H1 (cell line): ENCODE data around the gene MYH10. TPM values are rescaled to one million over a fixed set of nuclear protein-coding genes. Genes with fewer than 3 reads are reported as not detected.
A peak's percentile ranks its signal among the peaks of the same experiment; 100 is the strongest.

Experiments used
- BACH1 ChIP-seq: IDR thresholded peaks from 2 replicates; pipeline ENCODE4 v1.6.1; 2012; ENCODE audit warnings: low read length, improper control_type of control experiment
- CTCF ChIP-seq, 3 experiments: IDR thresholded peaks; 1 replicate in 2 of 3; 2 replicates in 1 of 3; pipeline versions ENCODE4 v1.5.1 to v1.6.1; 2011; ENCODE audit warnings: low read length in 3 of 3, mild to moderate bottlenecking in 3 of 3, inconsistent platforms in 2 of 3, low read depth in 1 of 3, moderate library complexity in 1 of 3; ENCODE audit not compliant: insufficient read depth in 1 of 3; ENCODE audit errors: control extremely low read depth in 1 of 3
- EGR1 ChIP-seq: IDR thresholded peaks from 2 replicates; pipeline ENCODE4 v1.6.1; 2011; ENCODE audit warnings: low read depth, low read length, borderline replicate concordance
- RAD21 ChIP-seq, 2 experiments: IDR thresholded peaks in 1 of 2; conservative IDR thresholded peaks in 1 of 2; 2 replicates each; pipeline ENCODE4 v1.6.1; 2011; ENCODE audit warnings: low read depth in 2 of 2, low read length in 2 of 2, improper control_type of control experiment in 1 of 2, inconsistent platforms in 1 of 2, mild to moderate bottlenecking in 1 of 2, moderate library complexity in 1 of 2
- TBP ChIP-seq: IDR thresholded peaks from 2 replicates; pipeline ENCODE4 v1.6.1; 2011; ENCODE audit warnings: low read depth, low read length, improper control_type of control experiment
- polyA plus RNA-seq, 7 experiments: library from polyadenylated mRNA; depleted of rRNA in 3 of 7; stranded (reverse) in 5 of 7; unstranded in 2 of 7; fragments of >200 nt in 5 of 7; fragments of 200-250 nt in 2 of 7; gene quantifications; 1 replicate in 5 of 7; 2 replicates in 1 of 7; 4 replicates in 1 of 7; pipeline versions ENCODE4 v1.2.1 to v1.2.3, GENCODE V29; 2011 to 2013; ENCODE audit warnings: missing spikeins in 2 of 7, mixed read lengths in 2 of 7
- total RNA-seq: library from RNA; stranded (reverse); fragmentation: NEBNext Ultra II Directional; extraction: Animal tissue kit (Norgen Biotek cat#: 25700); gene quantifications from 2 replicates; pipeline ENCODE4 v1.2.1, GENCODE V29; 2021

The MYH10 gene
- total and polyA plus RNA-seq, 2 of the 8 experiments (the other 6 are each of a cell fraction or from before 2014, with no cell fraction given) = 64.1 to 289 TPM

DNA sequence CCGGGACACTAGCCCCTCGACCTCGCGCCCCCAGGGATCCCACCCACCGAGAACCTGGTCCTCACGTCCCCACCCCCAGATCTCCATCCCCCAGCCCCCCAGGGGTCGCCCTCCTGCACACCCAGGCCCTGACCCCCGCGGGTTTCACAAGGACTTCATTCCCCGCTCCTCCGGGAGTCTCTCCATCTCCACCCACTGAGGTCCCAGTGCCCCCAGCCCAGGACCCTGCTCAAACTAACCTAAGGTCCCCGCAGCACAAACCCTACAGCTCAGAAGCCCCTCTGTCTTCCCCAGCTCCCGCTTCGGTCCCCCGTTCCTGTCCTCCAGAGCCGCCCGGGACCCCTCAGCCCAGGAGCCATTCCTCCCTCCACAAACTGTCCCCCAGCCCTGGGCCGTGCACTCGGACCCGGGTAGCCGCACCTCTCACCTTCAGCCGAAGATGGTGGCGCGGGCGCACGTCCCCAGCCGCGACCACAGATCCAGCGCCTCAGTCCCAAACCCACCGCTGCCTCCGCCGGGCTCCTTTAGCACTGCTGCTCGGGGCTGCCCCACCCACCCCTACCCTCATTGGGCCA, at the start of gene MYH10 (continued):
- TF ChIP-seq CTCF (IDR thresholded peaks at IDR 0.05; ENCODE audit: control extremely low read depth in 1 of 3, insufficient read depth in 1 of 3, low read depth in 1 of 3, low read length in 3 of 3) (peak in 2 of 3 experiments; percentile 23 to 30; a peak in 3 of 4 replicates), TBP (peak; percentile 80), BACH1 (no peak), RAD21 (IDR thresholded peaks at IDR 0.05 in 1 of 2, conservative IDR thresholded peaks at IDR 0.05 in 1 of 2; ENCODE audit: low read depth in 2 of 2, low read length in 2 of 2) (peak; percentile 18 to 35; a peak in 2 of 4 replicates), EGR1 (peak; percentile 61; the same call in 1 of the 2 replicates)
- TF ChIP-seq, all 59 proteins: peak for 10
